HPDE6-E6E7 (cell line): ENCODE results near the gene KDM4C.
A peak's percentile ranks its signal among the peaks of the same experiment; 100 is the strongest.

Source experiments
- DNase-seq: peaks from one replicate; pipeline ENCODE4 v3.0.0; 2011; ENCODE audit warnings: missing footprints; ENCODE audit errors: extremely low spot score

The KDM4C gene

GRCh38 chr9:6869081-6869948 is 111.5 kb downstream of the KDM4C start:
- no peak for DNase-seq

GRCh38 chr9:6870149-6870548 is 112.4 kb downstream of the KDM4C start:
- DNase-seq, result no peak

- no peak for DNase-seq
Measured at GRCh38 chr9:6870650-6871477, 113.1 kb downstream of the KDM4C start.

- no peak for DNase-seq
Measured at GRCh38 chr9:6873857-6874256, 116.1 kb downstream of the KDM4C start.

- no peak for DNase-seq
Measured at GRCh38 chr9:6876195-6876894, 118.6 kb downstream of the KDM4C start.

- DNase-seq, result no peak
Measured at GRCh38 chr9:6877671-6878161, 119.9 kb downstream of the KDM4C start.

- DNase-seq, result no peak
Measured at GRCh38 chr9:6880626-6881025, 122.9 kb downstream of the KDM4C start.

GRCh38 chr9:6884101-6884500 is 126.3 kb downstream of the KDM4C start:
- DNase-seq, result no peak

- no peak for DNase-seq
Measured at GRCh38 chr9:6884990-6885389, 127.2 kb downstream of the KDM4C start.

GRCh38 chr9:6887051-6887450 is 129.3 kb downstream of the KDM4C start:
- DNase-seq, result no peak

GRCh38 chr9:6889868-6890267 is 132.1 kb downstream of the KDM4C start:
- DNase-seq, result no peak

GRCh38 chr9:6893350-6894131 is 135.8 kb downstream of the KDM4C start:
- no peak for DNase-seq

GRCh38 chr9:6894135-6894534 is 136.4 kb downstream of the KDM4C start:
- DNase-seq, result no peak

GRCh38 chr9:6895754-6896153 is 138.0 kb downstream of the KDM4C start:
- no peak for DNase-seq

- DNase-seq, result peak; percentile 9
Measured at GRCh38 chr9:6896562-6896961, 138.8 kb downstream of the KDM4C start.

- DNase-seq, result no peak
Measured at GRCh38 chr9:6897207-6897822, 139.5 kb downstream of the KDM4C start.

GRCh38 chr9:6897898-6898302 is 140.1 kb downstream of the KDM4C start:
- no peak for DNase-seq

GRCh38 chr9:6899274-6899673 is 141.5 kb downstream of the KDM4C start:
- DNase-seq, result no peak

- DNase-seq, result no peak
Measured at GRCh38 chr9:6900440-6900883, 142.7 kb downstream of the KDM4C start.

GRCh38 chr9:6901180-6901579 is 143.4 kb downstream of the KDM4C start:
- DNase-seq, result no peak

GRCh38 chr9:6902423-6902822 is 144.7 kb downstream of the KDM4C start:
- no peak for DNase-seq
